NB4 (cell line): ENCODE measurements around the gene ACO2.

Experiments
- DNase-seq: peaks from one replicate; pipeline ENCODE4 v3.0.0; 2010; ENCODE audit warnings: low read depth
- H3K4me3 ChIP-seq: one replicate; pipeline ENCODE4 v1.5.1; 2011; ENCODE audit warnings: mild to moderate bottlenecking, low read depth, low read length, moderate library complexity
- MYC ChIP-seq: IDR thresholded peaks from 2 replicates; pipeline ENCODE4 v1.6.1; 2011; ENCODE audit warnings: low read depth, low read length
- POLR2A ChIP-seq: IDR thresholded peaks from 2 replicates; pipeline ENCODE4 v1.6.1; 2011; ENCODE audit warnings: mild to moderate bottlenecking; ENCODE audit not compliant: insufficient read length; ENCODE audit errors: extremely low read depth
- TF ChIP-seq, protein P1 (sequence below): IDR thresholded peaks from one replicate; pipeline ENCODE4 v1.5.1; 2012; ENCODE audit warnings: low read depth, low read length
- TF ChIP-seq, protein P2 (sequence below): IDR thresholded peaks from 2 replicates; pipeline ENCODE4 v1.6.1; 2011; ENCODE audit warnings: low read depth, low read length

ACO2 gene

DNA sequence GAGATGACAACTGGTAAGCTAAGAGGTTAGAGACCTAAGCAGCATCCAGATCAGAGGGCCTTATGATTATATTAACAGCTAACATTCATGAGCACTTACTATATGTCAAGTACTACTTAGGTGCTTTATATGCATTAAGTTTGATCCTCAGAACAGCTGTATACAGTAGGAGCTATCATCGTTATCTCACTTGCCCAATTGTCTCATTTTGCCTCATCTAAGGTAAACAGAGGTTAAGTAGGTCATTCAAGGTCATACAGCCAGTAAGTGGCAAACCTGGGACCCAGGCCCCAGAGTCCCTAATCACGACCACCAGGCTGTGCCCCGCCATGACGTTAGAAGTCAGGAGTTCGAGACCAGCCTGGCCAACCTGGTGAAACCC lies 79.9 kb downstream of the ACO2 start:
- TF ChIP-seq, protein P1, sequence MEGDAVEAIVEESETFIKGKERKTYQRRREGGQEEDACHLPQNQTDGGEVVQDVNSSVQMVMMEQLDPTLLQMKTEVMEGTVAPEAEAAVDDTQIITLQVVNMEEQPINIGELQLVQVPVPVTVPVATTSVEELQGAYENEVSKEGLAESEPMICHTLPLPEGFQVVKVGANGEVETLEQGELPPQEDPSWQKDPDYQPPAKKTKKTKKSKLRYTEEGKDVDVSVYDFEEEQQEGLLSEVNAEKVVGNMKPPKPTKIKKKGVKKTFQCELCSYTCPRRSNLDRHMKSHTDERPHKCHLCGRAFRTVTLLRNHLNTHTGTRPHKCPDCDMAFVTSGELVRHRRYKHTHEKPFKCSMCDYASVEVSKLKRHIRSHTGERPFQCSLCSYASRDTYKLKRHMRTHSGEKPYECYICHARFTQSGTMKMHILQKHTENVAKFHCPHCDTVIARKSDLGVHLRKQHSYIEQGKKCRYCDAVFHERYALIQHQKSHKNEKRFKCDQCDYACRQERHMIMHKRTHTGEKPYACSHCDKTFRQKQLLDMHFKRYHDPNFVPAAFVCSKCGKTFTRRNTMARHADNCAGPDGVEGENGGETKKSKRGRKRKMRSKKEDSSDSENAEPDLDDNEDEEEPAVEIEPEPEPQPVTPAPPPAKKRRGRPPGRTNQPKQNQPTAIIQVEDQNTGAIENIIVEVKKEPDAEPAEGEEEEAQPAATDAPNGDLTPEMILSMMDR: no peak
- no peak for TF ChIP-seq POLR2A
- no peak for TF ChIP-seq MYC
- TF ChIP-seq, protein P2, sequence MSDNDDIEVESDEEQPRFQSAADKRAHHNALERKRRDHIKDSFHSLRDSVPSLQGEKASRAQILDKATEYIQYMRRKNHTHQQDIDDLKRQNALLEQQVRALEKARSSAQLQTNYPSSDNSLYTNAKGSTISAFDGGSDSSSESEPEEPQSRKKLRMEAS: no peak
- H3K4me3 ChIP-seq: no peak overlapping the region
- DNase-seq: no peak

DNA sequence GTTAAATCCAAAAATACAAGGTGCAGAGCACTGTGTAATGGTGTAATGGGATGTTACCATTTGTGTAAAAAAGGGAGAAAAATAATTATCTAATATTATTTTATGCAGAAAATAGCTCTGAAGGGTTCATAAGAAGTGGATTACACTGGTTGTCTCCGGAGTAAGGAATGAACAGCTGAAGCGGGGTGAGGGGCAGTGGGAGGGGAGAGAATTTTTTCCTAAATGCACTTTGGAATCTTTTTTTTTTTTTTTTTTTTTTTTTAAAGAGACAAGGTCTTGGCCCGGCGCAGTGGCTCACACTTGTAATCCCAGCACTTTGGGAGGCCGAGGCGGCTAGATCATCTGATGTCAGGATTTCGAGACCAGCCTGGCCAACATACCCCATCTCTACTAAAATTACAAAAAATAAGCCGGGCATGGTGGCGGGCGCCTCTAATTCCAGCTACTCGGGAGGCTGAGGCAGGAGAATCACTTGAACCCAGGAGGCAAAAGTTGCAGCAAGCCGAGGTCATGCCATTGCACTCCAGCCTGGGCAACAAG lies 82.1 kb downstream of the ACO2 start:
- no peak overlapping the region for H3K4me3 ChIP-seq
- no peak for DNase-seq
- TF ChIP-seq MYC (no peak), POLR2A (no peak)
- TF ChIP-seq, protein P1: no peak
- TF ChIP-seq, protein P2: no peak

DNA sequence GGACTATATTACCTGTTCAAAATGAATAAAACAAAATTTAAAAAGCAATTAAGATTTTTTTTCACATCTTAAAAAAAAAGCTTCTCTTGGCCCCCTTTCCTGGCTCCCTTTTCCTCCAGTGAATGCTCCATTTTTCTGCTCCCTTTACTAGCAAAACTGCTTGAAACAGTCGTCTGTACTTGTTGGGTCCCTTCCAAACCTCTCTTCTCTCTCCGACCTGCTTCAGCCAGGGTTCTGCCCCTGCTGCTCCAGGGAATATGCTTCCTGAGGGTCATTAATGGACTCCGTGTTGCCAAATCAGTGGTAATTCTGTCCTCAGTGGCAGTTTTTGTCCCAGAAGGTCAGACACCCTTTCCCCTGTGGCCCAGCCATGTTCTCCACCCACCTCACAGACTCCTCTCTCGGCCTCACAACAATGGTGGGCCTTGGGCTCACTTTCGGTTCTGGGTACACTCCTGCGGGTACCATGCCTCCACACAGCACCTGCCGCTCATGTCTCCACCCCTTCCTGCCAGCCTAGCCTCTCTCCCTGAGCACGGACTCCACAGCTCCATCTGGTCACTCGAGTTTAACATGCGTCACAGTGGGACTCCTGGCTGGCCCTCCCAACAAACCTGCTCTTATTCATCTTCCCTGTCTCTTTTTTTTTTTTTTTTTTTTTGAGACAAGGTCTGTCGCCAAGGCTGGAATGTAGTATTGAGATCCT lies 83.1 kb downstream of the ACO2 start:
- TF ChIP-seq MYC (no peak), POLR2A (no peak)
- TF ChIP-seq, protein P2: no peak
- TF ChIP-seq, protein P1: no peak
- DNase-seq: no peak
- no peak overlapping the region for H3K4me3 ChIP-seq

DNA sequence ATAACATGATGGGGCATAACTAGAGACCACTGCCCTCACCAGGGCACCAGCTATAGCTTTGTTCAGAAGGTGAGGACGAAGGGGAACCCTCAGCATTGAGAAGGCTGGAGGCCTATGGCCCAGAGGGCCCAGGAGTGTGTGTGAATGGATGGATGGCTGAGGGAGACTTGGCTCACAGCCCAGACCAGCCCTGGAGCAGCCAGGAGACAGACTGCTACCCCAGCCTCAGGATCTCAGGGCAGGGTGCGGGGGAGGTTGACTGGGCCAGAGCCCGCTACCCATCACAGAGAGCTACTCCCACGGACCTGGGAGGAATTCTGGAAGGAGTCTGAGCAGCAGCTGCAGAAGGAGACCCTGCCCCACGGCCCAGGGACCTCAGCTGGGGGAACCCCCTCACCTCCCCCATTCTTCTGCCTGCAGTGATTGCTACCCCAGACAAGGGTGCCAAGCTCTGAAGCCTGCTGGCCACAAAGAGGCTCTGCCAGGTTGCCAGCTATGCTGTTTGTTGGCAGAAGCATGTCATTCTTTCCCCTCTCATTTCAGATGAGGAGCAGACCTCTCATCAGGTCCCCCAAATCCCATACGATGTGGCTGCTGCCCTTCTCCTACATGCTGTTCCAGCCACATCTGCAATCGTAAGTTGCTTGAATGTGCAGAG lies 86.5 kb downstream of the ACO2 start:
- no peak for DNase-seq
- H3K4me3 ChIP-seq: no peak overlapping the region
- TF ChIP-seq MYC (no peak), POLR2A (no peak)
- TF ChIP-seq, protein P1: no peak
- TF ChIP-seq, protein P2: no peak

DNA sequence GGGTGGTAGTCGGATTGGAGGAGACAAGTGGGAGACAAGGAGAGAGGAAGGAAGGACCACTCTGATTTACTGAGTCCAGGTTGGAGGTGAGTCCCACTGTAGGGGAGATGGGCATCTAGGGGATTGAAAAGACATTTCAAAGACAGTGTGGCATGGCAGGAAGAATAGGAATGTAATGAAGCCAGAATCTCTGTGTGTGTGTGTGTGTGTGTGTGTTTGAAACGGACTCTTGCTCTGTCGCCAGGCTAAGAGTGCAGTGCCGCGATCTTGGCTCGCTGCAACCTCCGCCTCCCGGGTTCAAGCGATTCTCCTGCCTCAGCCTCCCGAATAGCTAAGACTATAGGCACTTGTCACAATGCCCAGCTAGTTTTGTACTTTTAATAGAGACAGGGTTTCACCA lies 87.6 kb downstream of the ACO2 start:
- TF ChIP-seq MYC (no peak), POLR2A (no peak)
- TF ChIP-seq, protein P1: no peak
- TF ChIP-seq, protein P2: no peak
- no peak for DNase-seq
- H3K4me3 ChIP-seq: no peak overlapping the region
